K562 (cell line): ENCODE data around the gene DOK1.

ENCODE experiments used
- EZH2 ChIP-seq: IDR thresholded peaks from 2 replicates; pipeline ENCODE4 v1.6.1; 2012; ENCODE audit warnings: low read depth, mild to moderate bottlenecking, inconsistent platforms, low read length, borderline replicate concordance
- USF2 ChIP-seq: sonication (generic); formaldehyde crosslinking; IDR thresholded peaks from 2 replicates; pipeline ENCODE4 v1.5.0; 2020; ENCODE audit warnings: missing genetic modification reagents
- ZNF212 ChIP-seq: fragments of 450-650 bp; formaldehyde crosslinking; IDR thresholded peaks from 2 replicates; pipeline ENCODE4 v1.4.0; 2020; ENCODE audit warnings: mild to moderate bottlenecking
- TF ChIP-seq, protein P1 (sequence below), 3 experiments: IDR thresholded peaks in 2 of 3; conservative IDR thresholded peaks in 1 of 3; 2 replicates each; pipeline ENCODE4 v1.5.1; 2011 to 2012; ENCODE audit warnings: low read length in 3 of 3, mild to moderate bottlenecking in 3 of 3, control low read depth in 2 of 3, improper control_type of control experiment in 1 of 3, inconsistent platforms in 1 of 3, low read depth in 1 of 3, mixed read lengths in 1 of 3, moderate library complexity in 1 of 3; ENCODE audit not compliant: insufficient read depth in 2 of 3

GRCh38 chr2:74530239-74531187 is 24.0 kb upstream of the DOK1 start:
- no peak for TF ChIP-seq USF2 (CRISPR knock-in tag)
- no peak for TF ChIP-seq ZNF212 (CRISPR knock-in tag)
- no peak for TF ChIP-seq EZH2
- TF ChIP-seq, protein P1, sequence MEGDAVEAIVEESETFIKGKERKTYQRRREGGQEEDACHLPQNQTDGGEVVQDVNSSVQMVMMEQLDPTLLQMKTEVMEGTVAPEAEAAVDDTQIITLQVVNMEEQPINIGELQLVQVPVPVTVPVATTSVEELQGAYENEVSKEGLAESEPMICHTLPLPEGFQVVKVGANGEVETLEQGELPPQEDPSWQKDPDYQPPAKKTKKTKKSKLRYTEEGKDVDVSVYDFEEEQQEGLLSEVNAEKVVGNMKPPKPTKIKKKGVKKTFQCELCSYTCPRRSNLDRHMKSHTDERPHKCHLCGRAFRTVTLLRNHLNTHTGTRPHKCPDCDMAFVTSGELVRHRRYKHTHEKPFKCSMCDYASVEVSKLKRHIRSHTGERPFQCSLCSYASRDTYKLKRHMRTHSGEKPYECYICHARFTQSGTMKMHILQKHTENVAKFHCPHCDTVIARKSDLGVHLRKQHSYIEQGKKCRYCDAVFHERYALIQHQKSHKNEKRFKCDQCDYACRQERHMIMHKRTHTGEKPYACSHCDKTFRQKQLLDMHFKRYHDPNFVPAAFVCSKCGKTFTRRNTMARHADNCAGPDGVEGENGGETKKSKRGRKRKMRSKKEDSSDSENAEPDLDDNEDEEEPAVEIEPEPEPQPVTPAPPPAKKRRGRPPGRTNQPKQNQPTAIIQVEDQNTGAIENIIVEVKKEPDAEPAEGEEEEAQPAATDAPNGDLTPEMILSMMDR (IDR thresholded peaks at IDR 0.05 in 2 of 3, conservative IDR thresholded peaks at IDR 0.05 in 1 of 3; ENCODE audit: insufficient read depth in 2 of 3, low read depth in 1 of 3, low read length in 3 of 3), result no peak; a peak in 1 of 6 replicates
